HepG2 (cell line): Measurements from ENCODE around the gene TEF. TPM values are rescaled to one million over a fixed set of nuclear protein-coding genes. Genes with fewer than 3 reads are reported as not detected.

Experiments used
- CBFB ChIP-seq: sonication (generic); formaldehyde crosslinking; IDR thresholded peaks from 2 replicates; pipeline ENCODE4 v1.4.0; 2020; ENCODE audit warnings: missing genetic modification reagents
- CC2D1A ChIP-seq: sonication (generic); formaldehyde crosslinking; IDR thresholded peaks from 2 replicates; pipeline ENCODE4 v1.8.1; 2023; ENCODE audit warnings: mild to moderate bottlenecking, missing genetic modification reagents
- EP300 ChIP-seq, 3 experiments: sonication (generic) in 1 of 3; formaldehyde crosslinking in 1 of 3; IDR thresholded peaks; 2 replicates each; pipeline versions ENCODE4 v1.5.1 to v1.6.1; 2011 to 2020; ENCODE audit warnings: low read depth in 2 of 3, low read length in 2 of 3, borderline replicate concordance in 1 of 3, improper control_type of control experiment in 1 of 3, mild to moderate bottlenecking in 1 of 3, missing genetic modification reagents in 1 of 3, moderate library complexity in 1 of 3
- ETV5 ChIP-seq: IDR thresholded peaks from 2 replicates; pipeline ENCODE4 v1.6.1; 2018; ENCODE audit warnings: missing biosample characterization, missing genetic modification reagents, inconsistent platforms, borderline replicate concordance
- FOXO1 ChIP-seq: sonication (generic); formaldehyde crosslinking; IDR thresholded peaks from 2 replicates; pipeline ENCODE4 v1.4.0; 2020; ENCODE audit warnings: missing genetic modification reagents
- IRF2 ChIP-seq: IDR thresholded peaks from 2 replicates; pipeline ENCODE4 v1.6.1; 2018; ENCODE audit warnings: missing genetic modification reagents, missing compliant biosample characterization
- PBX3 ChIP-seq: sonication (generic); formaldehyde crosslinking; IDR thresholded peaks from 2 replicates; pipeline ENCODE4 v1.8.1; 2023; ENCODE audit warnings: missing genetic modification reagents, inconsistent platforms, borderline replicate concordance
- POGK ChIP-seq: sonication (generic); formaldehyde crosslinking; conservative IDR thresholded peaks from 2 replicates; pipeline ENCODE4 v1.8.0; 2022; ENCODE audit warnings: mild to moderate bottlenecking, moderate library complexity, missing genetic modification reagents
- PPARG ChIP-seq: conservative IDR thresholded peaks from 2 replicates; pipeline ENCODE4 v1.6.1; 2016; ENCODE audit warnings: missing biosample characterization, missing genetic modification reagents
- RAD21 ChIP-seq: fragments of 450-650 bp; formaldehyde crosslinking; IDR thresholded peaks from 2 replicates; pipeline ENCODE4 v1.5.0; 2020; ENCODE audit warnings: mild to moderate bottlenecking
- SMC3 ChIP-seq: IDR thresholded peaks from 2 replicates; pipeline ENCODE4 v1.6.1; 2011; ENCODE audit warnings: low read length, improper control_type of control experiment
- SOX13 ChIP-seq, 3 experiments: fragments of 450-650 bp in 1 of 3; sonication (generic) in 1 of 3; formaldehyde crosslinking in 1 of 3; IDR thresholded peaks in 2 of 3; conservative IDR thresholded peaks in 1 of 3; 2 replicates each; pipeline versions ENCODE4 v1.5.0 to v1.6.1; 2016 to 2020; ENCODE audit warnings: antibody characterized with exemption in 1 of 3, mild to moderate bottlenecking in 1 of 3, missing compliant biosample characterization in 1 of 3, missing genetic modification reagents in 1 of 3, moderate library complexity in 1 of 3
- TFAP4 ChIP-seq: sonication (generic); IDR thresholded peaks from 2 replicates; pipeline ENCODE4 v1.6.1; 2016; ENCODE audit warnings: low read depth, borderline replicate concordance
- THAP11 ChIP-seq: IDR thresholded peaks from 2 replicates; pipeline ENCODE4 v1.6.1; 2016; ENCODE audit warnings: missing biosample characterization, missing genetic modification reagents
- ZBTB43 ChIP-seq: sonication (generic); formaldehyde crosslinking; conservative IDR thresholded peaks from 2 replicates; pipeline ENCODE4 v1.4.0; 2020; ENCODE audit warnings: missing genetic modification reagents
- ZFP1 ChIP-seq: IDR thresholded peaks from 2 replicates; pipeline ENCODE4 v1.6.1; 2016
- ZFP36L2 ChIP-seq: sonication (generic); formaldehyde crosslinking; IDR thresholded peaks from 2 replicates; pipeline ENCODE4 v1.4.0; 2020; ENCODE audit warnings: missing genetic modification reagents
- ZNF280B ChIP-seq: sonication (generic); formaldehyde crosslinking; IDR thresholded peaks from 2 replicates; pipeline ENCODE4 v1.5.0; 2020; ENCODE audit warnings: missing genetic modification reagents, mild to moderate bottlenecking, borderline replicate concordance
- ZNF543 ChIP-seq: sonication (generic); formaldehyde crosslinking; IDR thresholded peaks from 2 replicates; pipeline ENCODE4 v1.4.0; 2020; ENCODE audit warnings: mild to moderate bottlenecking, missing genetic modification reagents
- ZNF580 ChIP-seq: IDR thresholded peaks from 2 replicates; pipeline ENCODE4 v1.6.1; 2016; ENCODE audit warnings: low read depth, borderline replicate concordance
- ZNF660 ChIP-seq: sonication (generic); formaldehyde crosslinking; IDR thresholded peaks from 2 replicates; pipeline ENCODE4 v1.5.1; 2020; ENCODE audit warnings: mild to moderate bottlenecking, low read depth, missing genetic modification reagents, borderline replicate concordance
- ZNF841 ChIP-seq: sonication (generic); formaldehyde crosslinking; IDR thresholded peaks from 2 replicates; pipeline ENCODE4 v1.8.1; 2023; ENCODE audit warnings: missing genetic modification reagents, borderline replicate concordance
- polyA plus RNA-seq, 8 experiments: library from polyadenylated mRNA; depleted of rRNA in 3 of 8; stranded (reverse) in 7 of 8; unstranded in 1 of 8; fragments of >200 nt; fragmentation: Illumina TruSeq in 4 of 8; extraction: Trizol in 4 of 8; gene quantifications; 2 replicates each; pipeline versions ENCODE4 v1.2.1 to v1.2.3, GENCODE V29; 2011 to 2016; ENCODE audit warnings: low read depth in 4 of 8, missing spikeins in 1 of 8, mixed read lengths in 1 of 8; ENCODE audit not compliant: insufficient read depth in 1 of 8
- total RNA-seq, 5 experiments: library from RNA; depleted of rRNA; stranded (reverse); fragments of >200 nt; fragmentation: Illumina TruSeq; extraction: Trizol; gene quantifications; 2 replicates each; pipeline ENCODE4 v1.2.3, GENCODE V29; 2016; ENCODE audit warnings: low read depth in 1 of 5

TEF gene
- total and polyA plus RNA-seq, 2 of the 13 experiments (the other 11 are each of a cell fraction or from before 2014, with no cell fraction given), result 7.6 to 11.2 TPM

- no peak for TF ChIP-seq ZNF543 (CRISPR knock-in tag)
- TF ChIP-seq ZBTB43, result no peak
- no peak for TF ChIP-seq ZFP36L2 (CRISPR knock-in tag)
- TF ChIP-seq IRF2, result peak; percentile 30; the same call in 1 of the 2 replicates
- TF ChIP-seq ZNF280B, result 0 out of 2 replicates have a peak, but pooled peaks have one; percentile 33
- no peak for TF ChIP-seq ZNF841 (CRISPR knock-in tag)
- peak; percentile 86 for TF ChIP-seq PPARG
- no peak for TF ChIP-seq CC2D1A (CRISPR knock-in tag)
- TF ChIP-seq ZNF580 (CRISPR knock-in tag), result peak; percentile 23; the same call in 1 of the 2 replicates
- no peak for TF ChIP-seq POGK (CRISPR knock-in tag)
- no peak for TF ChIP-seq PBX3 (CRISPR knock-in tag)
- 0 out of 2 replicates have a peak, but pooled peaks have one; percentile 30 for TF ChIP-seq CBFB
- TF ChIP-seq SMC3, result peak; percentile 4; the same call in 1 of the 2 replicates
- 0 out of 2 replicates have a peak, but pooled peaks have one; percentile 26 for TF ChIP-seq THAP11
- no peak for TF ChIP-seq SOX13 (IDR thresholded peaks at IDR 0.05)
- TF ChIP-seq SOX13 (CRISPR knock-in tag; conservative IDR thresholded peaks at IDR 0.05 in 1 of 2, IDR thresholded peaks at IDR 0.05 in 1 of 2), result peak in 1 of 2 experiments; percentile 50; a peak in 1 of 4 replicates
- 0 out of 2 replicates have a peak, but pooled peaks have one; percentile 42 for TF ChIP-seq ZFP1 (CRISPR knock-in tag)
- 0 out of 2 replicates have a peak, but pooled peaks have one; percentile 23 for TF ChIP-seq TFAP4
- peak; percentile 26; the same call in 1 of the 2 replicates for TF ChIP-seq ETV5 (CRISPR knock-in tag)
- TF ChIP-seq FOXO1 (CRISPR knock-in tag), result peak; percentile 54; the same call in 1 of the 2 replicates
- TF ChIP-seq RAD21 (CRISPR knock-in tag), result peak; percentile 70
- TF ChIP-seq ZNF660 (CRISPR knock-in tag), result no peak
- peak in 1 of 2 experiments; percentile 48; a peak in 1 of 4 replicates for TF ChIP-seq EP300 (IDR thresholded peaks at IDR 0.05; ENCODE audit: low read depth in 2 of 2, low read length in 2 of 2)
- peak; percentile 55; the same call in 1 of the 2 replicates for TF ChIP-seq EP300 (CRISPR knock-in tag; IDR thresholded peaks at IDR 0.05; ENCODE audit: borderline replicate concordance)
Observed at GRCh38 chr22:41360126-41360525, 21.6 kb upstream of the TEF start (continued).
